ENCODE measurements around the gene TMC2.

Gene TMC2

GRCh38 chr20:2535711-2536559 is 438 bp upstream of the TMC2 start:
- Histone ChIP-seq H3K4me3 (ENCODE audit: low read depth, low read length) (no peak overlapping the region), H3K27me3 (ENCODE audit: insufficient read depth, low read depth, severe bottlenecking) (no peaks in the 10 kb centered on the region), H3K9me3 (ENCODE audit: severe bottlenecking) (no peaks in the 10 kb centered on the region), H3K27ac (no peak overlapping the region), H3K36me3 (no peaks in the 10 kb centered on the region)
- TF ChIP-seq CTCF (IDR thresholded peaks at IDR 0.05; ENCODE audit: low read depth, low read length) = no peak
- DNase-seq = no peak

GRCh38 chr20:2537101-2537500 is 728 bp downstream of the TMC2 start:
- Histone ChIP-seq H3K27me3 (ENCODE audit: insufficient read depth, low read depth, severe bottlenecking) (no peaks in the 10 kb centered on the region), H3K36me3 (no peaks in the 10 kb centered on the region), H3K27ac (no peak overlapping the region), H3K9me3 (ENCODE audit: severe bottlenecking) (no peaks in the 10 kb centered on the region), H3K4me3 (ENCODE audit: low read depth, low read length) (no peak overlapping the region)
- no peak for TF ChIP-seq CTCF (IDR thresholded peaks at IDR 0.05; ENCODE audit: low read depth, low read length)
- no peak for DNase-seq

GRCh38 chr20:2538356-2538755 is 2.0 kb downstream of the TMC2 start:
- H3K27me3 ChIP-seq (ENCODE audit: insufficient read depth, low read depth, severe bottlenecking) = no peaks in the 10 kb centered on the region

DNA sequence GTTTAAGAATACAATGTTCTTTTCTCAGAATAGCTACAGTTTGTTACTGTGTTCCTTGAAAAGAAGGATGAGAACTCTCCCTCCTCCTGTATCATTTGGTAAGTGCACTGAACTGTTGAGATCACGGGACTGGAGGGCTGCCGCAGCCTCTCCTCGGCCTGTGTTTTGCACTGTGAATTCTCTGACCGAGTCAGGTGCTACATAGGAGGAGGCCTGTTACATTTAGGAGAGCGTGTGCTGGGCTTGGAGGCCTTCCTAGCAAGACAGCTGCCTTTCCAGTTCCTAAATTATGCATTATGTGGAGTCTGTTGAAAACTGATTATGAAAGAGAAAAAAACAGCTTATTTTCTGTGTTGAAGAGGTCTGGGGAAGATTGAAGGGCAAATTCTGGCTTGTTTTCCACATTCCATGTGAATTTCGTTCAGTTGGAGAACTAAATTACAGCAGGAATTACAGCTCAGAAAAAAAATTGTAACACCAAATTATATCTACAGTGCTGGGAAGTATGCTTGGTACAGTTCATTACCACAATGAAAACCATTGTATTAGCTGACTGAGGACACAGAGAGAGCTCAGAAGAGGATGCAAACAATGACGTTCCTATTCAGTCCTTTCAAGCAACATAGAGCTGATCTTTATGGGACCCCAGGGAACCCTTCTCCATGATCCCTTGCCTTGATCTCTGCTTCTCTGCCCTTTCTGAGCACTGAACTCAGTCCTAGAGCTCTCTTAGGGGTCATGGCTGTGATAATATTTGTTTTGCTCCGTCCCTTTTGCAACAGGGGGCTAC is 2.8 kb downstream of the TMC2 start:
- Histone ChIP-seq H3K27ac (no peak overlapping the region), H3K9me3 (ENCODE audit: severe bottlenecking) (no peaks in the 10 kb centered on the region), H3K4me3 (ENCODE audit: low read depth, low read length) (no peak overlapping the region), H3K27me3 (ENCODE audit: insufficient read depth, low read depth, severe bottlenecking) (no peaks in the 10 kb centered on the region), H3K36me3 (no peaks in the 10 kb centered on the region)
- TF ChIP-seq CTCF (IDR thresholded peaks at IDR 0.05; ENCODE audit: low read depth, low read length) = no peak
- DNase-seq = no peak

More at GRCh38 chr20:2538356-2538755, 2.0 kb downstream of the TMC2 start:
- no peak for TF ChIP-seq CTCF (IDR thresholded peaks at IDR 0.05; ENCODE audit: low read depth, low read length)
- no peak overlapping the region for H3K4me3 ChIP-seq (ENCODE audit: low read depth, low read length)
- no peak for DNase-seq
- H3K36me3 ChIP-seq = no peaks in the 10 kb centered on the region
- no peaks in the 10 kb centered on the region for H3K9me3 ChIP-seq (ENCODE audit: severe bottlenecking)
- H3K27ac ChIP-seq = no peak overlapping the region

GRCh38 chr20:2541940-2542339 is 5.6 kb downstream of the TMC2 start:
- H3K27ac ChIP-seq = no peak overlapping the region
- DNase-seq = no peak
- no peaks in the 10 kb centered on the region for H3K9me3 ChIP-seq (ENCODE audit: severe bottlenecking)
- no peaks in the 10 kb centered on the region for H3K27me3 ChIP-seq (ENCODE audit: insufficient read depth, low read depth, severe bottlenecking)
- TF ChIP-seq CTCF (IDR thresholded peaks at IDR 0.05; ENCODE audit: low read depth, low read length) = no peak
- no peak overlapping the region for H3K4me3 ChIP-seq (ENCODE audit: low read depth, low read length)
- no peaks in the 10 kb centered on the region for H3K36me3 ChIP-seq

Data from WERI-Rb-1 (cell line).